ENCODE data around the gene SHROOM2.
A peak's percentile ranks its signal among the peaks of the same experiment; 100 is the strongest.
"Not testable (repeated sequence)": the region's sequence is repeated elsewhere in the genome, so short reads cannot be mapped to it uniquely, and the experiment has no call there.

The SHROOM2 gene
- 0.05 to 0.39 reads per million in 2 donors for total RNA-seq

DNA sequence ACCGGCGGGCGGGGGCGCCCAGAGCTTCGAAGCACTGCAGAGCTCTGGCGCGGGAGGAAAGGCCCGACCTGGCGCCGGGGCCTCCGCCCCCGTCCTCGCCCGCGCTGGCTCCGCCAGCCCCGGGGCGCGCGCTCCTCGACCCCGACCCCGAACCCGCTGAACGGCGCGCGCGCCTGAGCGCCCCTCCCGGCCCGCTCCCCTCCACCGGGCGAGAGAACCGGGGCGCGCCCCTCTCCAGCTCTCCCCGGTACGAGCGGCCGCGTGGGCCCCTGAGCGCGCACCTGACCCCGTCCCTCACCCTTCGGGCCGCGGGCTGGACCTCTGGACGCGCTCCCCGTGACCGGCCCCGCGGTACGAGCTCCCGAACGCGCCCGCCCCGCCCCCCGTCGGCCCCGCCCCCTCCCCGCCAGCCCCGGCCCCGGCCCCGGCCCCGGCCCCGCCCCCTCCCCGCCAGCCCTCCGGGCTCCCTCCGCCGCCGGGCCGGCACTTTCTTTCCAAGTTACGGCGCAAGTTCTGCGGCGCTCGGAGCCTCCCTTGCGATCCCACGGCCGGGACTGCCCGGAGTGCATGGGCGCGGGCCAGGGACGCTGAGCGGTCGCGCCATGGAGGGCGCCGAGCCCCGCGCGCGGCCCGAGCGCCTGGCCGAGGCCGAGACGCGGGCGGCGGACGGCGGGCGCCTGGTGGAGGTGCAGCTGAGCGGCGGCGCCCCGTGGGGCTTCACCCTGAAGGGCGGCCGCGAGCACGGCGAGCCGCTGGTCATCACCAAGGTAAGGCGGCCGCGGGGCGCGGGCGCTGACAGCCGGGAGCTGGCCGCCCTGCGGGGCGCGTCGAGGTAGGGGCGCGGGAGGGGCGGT lies at the start of gene SHROOM2:
Gene SHROOM2, plus strand, starts transcription at position 486 of the 854 bp plus-strand sequence. Its CDS starts 117 bp downstream, at position 603.
- peak; percentile 11 for DNase-seq

DNA sequence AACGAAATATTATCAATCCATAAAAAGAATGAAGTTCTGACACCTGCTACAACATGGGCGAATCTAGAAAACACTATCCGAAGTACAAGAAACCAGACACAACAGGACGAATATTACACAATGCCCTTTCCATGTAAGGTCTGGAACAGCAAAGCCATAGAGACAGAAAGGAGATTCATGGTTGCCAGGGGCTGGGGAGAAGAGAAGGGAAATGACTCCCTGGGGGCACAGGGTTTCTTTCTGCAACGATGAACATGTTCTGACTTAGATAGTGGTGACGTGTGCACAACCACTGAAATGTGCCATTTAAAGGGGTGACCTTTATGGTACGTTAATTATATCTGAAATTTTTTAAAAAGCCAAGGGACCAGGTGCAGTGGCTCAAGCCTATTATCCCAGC lies 48.9 kb upstream of the SHROOM2 start:
- no peak for DNase-seq

DNA sequence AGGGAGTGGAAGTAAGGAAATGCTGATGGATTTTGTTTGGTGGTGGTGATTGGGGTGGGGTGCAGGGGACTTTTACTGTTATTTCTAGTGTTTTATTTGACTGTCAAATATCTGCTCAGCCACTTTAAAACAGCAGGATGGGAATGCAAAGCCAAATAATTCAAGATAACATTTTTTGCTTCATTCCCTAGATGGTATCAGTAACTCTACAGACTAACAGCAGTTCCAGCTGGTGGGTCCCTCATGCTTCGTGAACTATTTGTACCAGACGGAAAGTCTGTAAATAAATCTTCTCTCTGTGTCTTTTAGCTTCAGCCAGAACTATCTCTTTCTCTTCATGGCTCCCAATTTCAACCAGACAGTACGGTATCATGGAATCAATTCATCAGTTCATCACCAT lies 48.1 kb upstream of the SHROOM2 start:
- no peak for DNase-seq

DNA sequence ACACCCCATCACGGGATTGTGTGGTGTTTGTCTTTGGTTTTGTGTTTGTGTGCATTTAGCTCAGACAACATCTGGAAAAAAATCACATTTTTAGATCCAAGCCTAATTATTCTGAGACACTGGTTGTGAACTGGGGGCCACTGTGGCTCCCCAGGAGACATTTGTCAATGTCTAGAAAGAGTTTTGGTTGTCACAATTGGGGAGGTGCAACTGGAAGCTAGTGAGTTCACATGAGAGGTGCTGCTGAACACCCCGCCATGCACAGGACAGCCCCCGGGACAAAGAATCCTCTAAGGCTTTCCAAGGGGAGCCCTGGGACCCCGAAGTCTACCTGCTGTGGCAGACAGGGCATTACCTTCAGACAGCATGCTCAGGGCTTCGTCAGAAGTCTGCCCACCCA lies 47.1 kb upstream of the SHROOM2 start:
- DNase-seq = no peak

DNA sequence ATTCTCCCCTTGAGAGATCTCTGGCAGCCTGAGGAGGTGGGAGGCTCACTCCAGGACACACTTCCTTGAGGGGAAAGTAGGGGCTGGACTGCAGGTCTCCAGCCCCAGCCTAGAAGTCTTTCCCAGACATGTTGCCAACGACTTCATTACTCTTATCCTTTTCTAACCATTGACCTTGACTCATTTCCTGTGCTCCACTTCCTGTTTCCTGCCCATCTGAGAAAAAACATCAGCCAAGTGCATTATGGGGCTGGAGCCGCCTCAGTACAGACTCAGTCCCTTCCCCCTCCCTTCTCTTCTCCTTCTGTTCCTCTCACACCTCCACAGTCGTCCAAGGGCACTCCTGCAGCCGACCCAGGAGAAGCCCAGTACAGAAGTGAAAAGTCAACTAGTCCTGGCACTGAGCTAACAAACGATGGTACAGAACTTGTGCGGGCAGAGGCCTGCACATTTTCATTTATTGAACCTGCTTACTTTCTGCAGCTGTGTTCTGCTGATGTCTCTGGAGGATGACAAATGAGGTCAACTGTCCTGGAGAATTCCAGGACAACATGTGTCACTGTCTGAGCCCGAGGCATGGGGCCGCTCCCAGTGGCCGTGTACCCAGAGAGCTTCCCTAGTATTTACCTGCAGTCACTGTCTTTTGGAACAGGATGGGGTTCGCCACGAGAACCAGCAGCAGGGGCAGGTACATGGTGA lies 40.7 kb upstream of the SHROOM2 start:
- DNase-seq = no peak

DNA sequence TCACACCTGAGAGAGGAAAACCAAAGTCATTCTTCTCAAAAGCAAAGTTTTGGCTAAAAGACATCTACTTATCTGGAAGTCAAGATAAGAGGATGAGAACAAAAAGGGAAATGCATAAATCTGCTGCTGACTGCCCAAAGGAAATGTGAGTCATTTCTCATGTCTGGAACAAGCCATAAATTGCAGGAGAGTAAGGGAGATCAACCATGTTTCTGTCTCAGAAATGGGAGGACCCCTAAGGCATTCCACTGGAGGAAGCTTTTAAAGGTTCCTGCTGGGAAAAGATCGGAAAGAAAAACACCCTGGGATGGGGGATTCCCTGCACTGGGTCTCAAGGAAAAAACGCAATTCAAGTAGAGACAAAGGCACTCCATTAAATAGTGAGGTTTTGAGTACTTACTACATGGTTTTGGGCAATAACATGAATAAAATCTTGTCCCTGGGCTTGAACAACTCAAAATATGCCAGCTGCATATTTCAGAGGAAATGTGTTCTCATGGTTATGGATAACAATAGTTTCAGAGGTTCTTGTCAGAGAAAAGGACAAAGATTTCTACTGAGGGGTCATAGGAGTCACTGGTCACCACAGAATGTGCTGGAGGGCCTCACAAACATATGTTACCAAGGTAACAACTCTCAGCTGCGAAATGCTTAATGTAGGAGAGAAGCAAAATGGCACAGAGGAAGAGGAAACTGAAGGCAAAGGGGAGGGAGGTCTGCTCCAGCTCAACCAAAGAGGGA lies 39.9 kb upstream of the SHROOM2 start:
- DNase-seq = no peak

- DNase-seq = no peak
Observed at GRCh38 chrX:9747644-9748043, 38.6 kb upstream of the SHROOM2 start.

GRCh38 chrX:9749146-9749692 lies 37.0 kb upstream of the SHROOM2 start:
- no peak for DNase-seq

- no peak for DNase-seq
Observed at GRCh38 chrX:9757366-9757765, 28.9 kb upstream of the SHROOM2 start.

- DNase-seq = no peak
Observed at GRCh38 chrX:9758021-9758638, 28.1 kb upstream of the SHROOM2 start.

DNA sequence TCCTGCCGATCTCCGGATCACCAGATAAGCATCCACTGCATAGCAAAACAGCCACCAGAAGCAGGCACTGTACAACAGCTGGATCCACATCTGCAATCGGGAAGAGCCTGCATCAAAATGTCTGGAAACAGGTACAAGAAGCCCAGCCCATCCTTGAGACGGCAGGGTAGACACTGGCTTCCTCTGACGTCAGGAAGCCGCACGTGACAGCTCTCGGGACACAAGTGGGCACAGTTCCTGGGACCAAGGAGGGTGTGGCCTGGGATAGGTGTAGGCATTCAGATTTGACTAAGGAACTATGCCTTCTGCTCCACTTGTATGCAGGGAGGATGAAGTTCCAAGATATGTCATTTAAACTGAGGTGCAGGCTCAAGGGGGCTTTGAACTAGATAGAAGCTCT lies 26.9 kb upstream of the SHROOM2 start:
- DNase-seq = no peak

- DNase-seq = peak; percentile 15
Observed at GRCh38 chrX:9765072-9765736, 21.0 kb upstream of the SHROOM2 start.

DNA sequence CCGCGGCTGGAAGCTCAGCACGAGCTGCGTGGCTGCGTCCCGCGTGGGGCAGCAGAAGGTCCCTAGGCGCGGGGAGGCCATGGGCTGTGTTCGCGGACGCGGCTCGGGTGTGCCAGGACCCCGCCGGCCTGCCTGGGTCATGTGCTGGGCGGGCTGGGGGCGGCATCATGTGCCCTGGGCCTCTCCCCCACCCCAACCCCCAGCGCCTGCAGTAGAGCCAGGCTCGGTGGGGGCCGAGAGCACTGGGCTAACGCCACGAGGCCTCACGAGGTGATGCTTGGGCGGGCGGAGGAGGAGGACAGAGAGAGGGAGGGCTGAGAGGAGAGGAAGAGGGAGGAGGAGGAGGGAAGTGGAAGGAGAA lies 20.5 kb upstream of the SHROOM2 start, which contains the start of gene GPR143:
Gene GPR143, minus strand, starts transcription at position 111 of the 361 bp plus-strand sequence. Its CDS starts 30 bp downstream, at position 81.
- peak; percentile 12 for DNase-seq

GRCh38 chrX:9767375-9767774 lies 18.9 kb upstream of the SHROOM2 start:
- no peak for DNase-seq

DNA sequence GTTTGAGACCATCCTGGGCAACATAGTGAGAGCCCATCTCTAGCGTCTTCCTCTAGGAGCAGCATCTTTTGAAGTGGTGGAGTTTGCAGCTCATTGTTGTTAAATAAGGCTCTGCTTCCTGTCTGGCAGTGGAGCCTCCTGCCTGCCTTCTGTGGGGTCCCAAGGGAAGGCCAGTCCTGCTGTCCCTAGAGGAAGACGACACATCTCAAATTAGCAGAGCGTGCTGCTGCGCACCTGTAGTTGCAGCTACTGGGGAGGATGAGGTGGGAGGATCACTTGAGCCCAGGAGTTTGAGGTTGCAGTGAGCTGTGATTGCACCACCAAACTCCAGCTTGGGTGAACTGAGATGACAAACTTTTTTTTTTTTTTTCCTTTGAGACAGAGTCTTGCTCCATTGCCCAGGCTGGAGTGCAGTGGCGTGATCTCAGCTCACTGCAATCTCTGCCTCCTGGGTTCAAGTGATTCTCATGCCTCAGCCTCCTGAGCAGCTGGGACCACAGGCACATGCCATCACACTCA lies 17.8 kb upstream of the SHROOM2 start:
- not testable (repeated sequence) for DNase-seq

- no peak for DNase-seq
Observed at GRCh38 chrX:9770319-9770718, 15.9 kb upstream of the SHROOM2 start.

GRCh38 chrX:9772943-9773342 lies 13.3 kb upstream of the SHROOM2 start:
- DNase-seq = no peak

- DNase-seq = no peak
Observed at GRCh38 chrX:9775930-9776329, 10.3 kb upstream of the SHROOM2 start.

DNA sequence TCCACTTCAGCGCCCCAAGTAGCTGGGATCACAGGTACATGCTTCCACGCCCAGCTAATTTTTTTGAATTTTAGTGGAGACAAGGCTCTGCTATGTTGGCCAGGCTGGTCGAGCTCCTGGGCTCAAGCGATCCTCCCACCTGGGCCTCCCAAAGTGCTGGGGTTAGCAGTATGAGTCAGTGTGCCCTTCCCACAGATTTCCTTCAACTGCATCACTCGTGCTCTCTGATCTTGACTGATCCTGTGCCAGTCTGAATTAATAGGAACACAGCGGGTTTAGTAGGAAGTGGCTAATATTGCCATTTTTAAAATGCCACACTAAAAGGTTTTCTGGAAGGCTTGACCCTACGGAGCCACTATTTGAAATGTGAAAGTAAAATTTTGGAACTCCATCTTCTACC lies 4.3 kb upstream of the SHROOM2 start:
- no peak for DNase-seq

- DNase-seq = no peak
Observed at GRCh38 chrX:9784332-9784731, 1.9 kb upstream of the SHROOM2 start.

GRCh38 chrX:9785254-9785943 lies 830 bp upstream of the SHROOM2 start:
- DNase-seq = no peak

All from activated gamma-delta T cell (primary cell).